ENCODE measurements around the gene TPM2. TPM values are rescaled to one million over a fixed set of nuclear protein-coding genes. Genes with fewer than 3 reads are reported as not detected.

The TPM2 gene
- total and polyA plus RNA-seq, 8 donors, result 460 to 3,642 (median 1,093) TPM

- Histone ChIP-seq H3K27ac (peak overlapping the region in 1 of 5 donors; percentile 42), H3K36me3 (peaks cover 100% of the 10 kb centered on the region in 4 donors)
Measured at GRCh38 chr9:35718721-35719511, 29.2 kb upstream of the TPM2 start.

GRCh38 chr9:35717132-35717870, 27.6 kb upstream of the TPM2 start:
- Histone ChIP-seq H3K27ac (peak overlapping the region in 2 of 5 donors; percentile 25 to 72), H3K4me3 (no peak overlapping the region), H3K9me3 (no peaks in the 10 kb centered on the region), H3K27me3 (no peaks in the 10 kb centered on the region), H3K36me3 (peaks cover 99 to 100% (median 100%) of the 10 kb centered on the region in 4 donors), H3K4me1 (peaks cover 0 to 4% (median 0%) of the 10 kb centered on the region in 4 donors)
- 87 to 93% (median 92%) methylated on average over 11 to 14 of the region's 14 CpGs for WGBS, 5 donors
- intact Hi-C loops (cut with DNase I; ENCODE audit: low total_unique reads), result no loop called here
- no peak for DNase-seq
- TF ChIP-seq CTCF (IDR thresholded peaks at IDR 0.05) (no peak), POLR2AphosphoS5 (IDR thresholded peaks at IDR 0.05) (no peak), EP300 (IDR thresholded peaks at IDR 0.05) (no peak), POLR2A (IDR thresholded peaks at IDR 0.05) (no peak)

More at GRCh38 chr9:35718721-35719511, 29.2 kb upstream of the TPM2 start:
- Histone ChIP-seq H3K4me1 (peaks cover 0 to 4% (median 0%) of the 10 kb centered on the region in 4 donors), H3K9me3 (no peaks in the 10 kb centered on the region), H3K4me3 (no peak overlapping the region), H3K27me3 (no peaks in the 10 kb centered on the region)
- TF ChIP-seq EP300 (IDR thresholded peaks at IDR 0.05), result no peak
- no peak for TF ChIP-seq POLR2A (IDR thresholded peaks at IDR 0.05)
- TF ChIP-seq CTCF (IDR thresholded peaks at IDR 0.05), result no peak
- TF ChIP-seq POLR2AphosphoS5 (IDR thresholded peaks at IDR 0.05), result no peak
- WGBS, 5 donors, result 88 to 93% (median 90%) methylated on average over 13 to 15 of the region's 15 CpGs
- DNase-seq, result no peak
- intact Hi-C loops (cut with DNase I; ENCODE audit: low total_unique reads), result no loop called here

GRCh38 chr9:35716230-35716629, 26.5 kb upstream of the TPM2 start:
- Histone ChIP-seq H3K27me3 (no peaks in the 10 kb centered on the region), H3K27ac (peak overlapping the region in 2 of 5 donors; percentile 39 to 72), H3K4me1 (peaks cover 0 to 4% (median 0%) of the 10 kb centered on the region in 4 donors), H3K9me3 (no peaks in the 10 kb centered on the region), H3K36me3 (peaks cover 99 to 100% (median 100%) of the 10 kb centered on the region in 4 donors), H3K4me3 (no peak overlapping the region)
- intact Hi-C loops (cut with DNase I; ENCODE audit: low total_unique reads), result no loop called here
- DNase-seq, result no peak
- 84 to 88% (median 85%) methylated on average over 4 of the region's 4 CpGs for WGBS, 5 donors
- TF ChIP-seq POLR2AphosphoS5 (IDR thresholded peaks at IDR 0.05) (peak in 1 of 3 donors; percentile 17), EP300 (IDR thresholded peaks at IDR 0.05) (no peak), CTCF (IDR thresholded peaks at IDR 0.05) (peak in 3 of 7 experiments; percentile 9 to 35 (median 33)), POLR2A (IDR thresholded peaks at IDR 0.05) (no peak)

GRCh38 chr9:35714579-35715252, 25.0 kb upstream of the TPM2 start:
- 89 to 98% (median 93%) methylated on average over 13 of the region's 13 CpGs for WGBS, 5 donors
- DNase-seq, result no peak
- Histone ChIP-seq H3K27ac (peak overlapping the region in 2 of 5 donors; percentile 46 to 72), H3K36me3 (peaks cover 98 to 100% (median 100%) of the 10 kb centered on the region in 4 donors), H3K9me3 (no peaks in the 10 kb centered on the region), H3K4me3 (no peak overlapping the region), H3K4me1 (peaks cover 0 to 4% (median 0%) of the 10 kb centered on the region in 4 donors), H3K27me3 (no peaks in the 10 kb centered on the region)
- TF ChIP-seq CTCF (IDR thresholded peaks at IDR 0.05), result no peak
- TF ChIP-seq POLR2AphosphoS5 (IDR thresholded peaks at IDR 0.05), result no peak
- TF ChIP-seq POLR2A (IDR thresholded peaks at IDR 0.05), result no peak
- TF ChIP-seq EP300 (IDR thresholded peaks at IDR 0.05), result no peak
- intact Hi-C loops (cut with DNase I; ENCODE audit: low total_unique reads), result no loop called here

All from stomach (tissue), 9 donors.